B cell (primary cell): ENCODE measurements around the gene ESRRB. TPM values are rescaled to one million over a fixed set of nuclear protein-coding genes. Genes with fewer than 3 reads are reported as not detected.

Source experiments
- ATAC-seq: fragments of 200-7000 bp; cut with Tn5 transposase; one replicate; pipeline ENCODE4 v1.10.0; 2021; ENCODE audit warnings: low read depth, mild to moderate bottlenecking, moderate number of reproducible peaks, moderate library complexity
- CTCF ChIA-PET: fragments of 350-600 bp; sonication (Branson Sonifier 250); formaldehyde crosslinking; loops from one replicate; lab custom pipeline; 2021; ENCODE audit warnings: antibody characterized with exemption, inconsistent platforms; lab: Charles Lee
- POLR2A ChIA-PET: fragments of 350-600 bp; sonication (Branson Sonifier 250); formaldehyde crosslinking; loops from one replicate; lab custom pipeline; 2021; ENCODE audit warnings: antibody characterized with exemption; lab: Charles Lee
- DNase-seq: peaks from one replicate; pipeline ENCODE4 v3.0.0; 2013
- H2AFZ ChIP-seq: 2 replicates; pipeline ENCODE4 v1.6.1; 2012; ENCODE audit warnings: mild to moderate bottlenecking, low read depth, low read length; ENCODE audit not compliant: insufficient read depth, poor library complexity, severe bottlenecking
- H3K27ac ChIP-seq, 2 donors: 1 replicate in 1 of 2; 2 replicates in 1 of 2; pipeline ENCODE4 v1.5.1; 2012 to 2013; ENCODE audit warnings: low read length in 2 of 2, mild to moderate bottlenecking in 2 of 2, moderate library complexity in 1 of 2
- H3K27me3 ChIP-seq, 4 experiments: fragments of 200-600 bp in 1 of 4; sonication (generic) in 1 of 4; replicated peaks in 1 of 4; 1 replicate in 2 of 4; 2 replicates in 2 of 4; pipeline versions ENCODE4 v1.6.1 to v1.7.0; 2013 to 2016; ENCODE audit warnings: low read length in 3 of 4, mild to moderate bottlenecking in 2 of 4, mixed read lengths in 1 of 4, moderate library complexity in 1 of 4; ENCODE audit not compliant: insufficient read depth in 4 of 4, control insufficient read depth in 3 of 4; ENCODE audit errors: control extremely low read depth in 1 of 4
- H3K36me3 ChIP-seq, 2 experiments: replicated peaks in 1 of 2; 1 replicate in 1 of 2; 2 replicates in 1 of 2; pipeline versions ENCODE4 v1.6.1 to v1.7.1; 2013; ENCODE audit warnings: low read length in 1 of 2; ENCODE audit not compliant: insufficient read depth in 2 of 2, control insufficient read depth in 1 of 2; ENCODE audit errors: control extremely low read depth in 1 of 2, extremely low read depth in 1 of 2
- H3K4me1 ChIP-seq, 2 donors: fragments of 200-600 bp in 1 of 2; sonication (generic) in 1 of 2; 1 replicate in 1 of 2; 2 replicates in 1 of 2; pipeline versions ENCODE4 v1.5.1 to v1.6.1; 2013 to 2017; ENCODE audit warnings: low read length in 2 of 2; ENCODE audit not compliant: control insufficient read depth in 2 of 2, insufficient read depth in 2 of 2
- H3K4me2 ChIP-seq: replicated peaks from 2 replicates; pipeline ENCODE3; 2012; ENCODE audit warnings: mild to moderate bottlenecking, low read depth, low read length; ENCODE audit not compliant: poor library complexity, severe bottlenecking
- H3K4me3 ChIP-seq, 5 experiments: fragments of 200-600 bp in 1 of 5; sonication (generic) in 1 of 5; 1 replicate in 3 of 5; 2 replicates in 2 of 5; pipeline versions ENCODE4 v1.5.1 to v1.7.0; 2011 to 2016; ENCODE audit warnings: low read length in 4 of 5, mild to moderate bottlenecking in 4 of 5, low read depth in 2 of 5, control low read depth in 1 of 5, moderate library complexity in 1 of 5; ENCODE audit not compliant: insufficient read depth in 1 of 5; ENCODE audit errors: control extremely low read depth in 1 of 5, extremely low read depth in 1 of 5
- H3K79me2 ChIP-seq: fragments of 200-600 bp; sonication (generic); one replicate; pipeline ENCODE4 v1.6.0; 2016; ENCODE audit warnings: low read length; ENCODE audit not compliant: control insufficient read depth, insufficient read depth
- H3K9ac ChIP-seq: fragments of 200-600 bp; sonication (generic); 2 replicates; pipeline ENCODE4 v1.6.1; 2017; ENCODE audit warnings: mild to moderate bottlenecking, low read length, moderate library complexity
- H3K9me3 ChIP-seq, 3 donors: one replicate each; pipeline versions ENCODE4 v1.6.1 to v1.7.1; 2013; ENCODE audit warnings: low read length in 2 of 3; ENCODE audit not compliant: control insufficient read depth in 2 of 3, insufficient read depth in 1 of 3; ENCODE audit errors: control extremely low read depth in 1 of 3
- H4K20me1 ChIP-seq: 2 replicates; pipeline ENCODE4 v1.6.0; 2012; ENCODE audit warnings: mild to moderate bottlenecking, low read length; ENCODE audit not compliant: insufficient read depth, control insufficient read depth, poor library complexity, severe bottlenecking
- H3K27ac Mint-ChIP-seq: one replicate; pipeline ENCODE4 v1.8.0; 2021; ENCODE audit warnings: mixed read lengths
- H3K27me3 Mint-ChIP-seq: one replicate; pipeline ENCODE4 v1.8.0; 2021; ENCODE audit warnings: mixed read lengths
- H3K4me1 Mint-ChIP-seq: one replicate; pipeline ENCODE4 v1.8.0; 2021; ENCODE audit warnings: mixed read lengths
- H3K4me3 Mint-ChIP-seq: one replicate; pipeline ENCODE4 v1.8.0; 2021; ENCODE audit warnings: mixed read lengths
- H3K9me3 Mint-ChIP-seq: one replicate; pipeline ENCODE4 v1.8.0; 2022; ENCODE audit warnings: mixed read lengths; ENCODE audit not compliant: insufficient read depth
- EZH2 ChIP-seq: IDR thresholded peaks from 2 replicates; pipeline ENCODE4 v1.6.1; 2012; ENCODE audit warnings: borderline replicate concordance, low read depth, mild to moderate bottlenecking, moderate library complexity, low read length; ENCODE audit not compliant: insufficient read depth, poor library complexity, severe bottlenecking
- WGBS: methylation state at CpG from one replicate; pipeline ENCODE4 v1.1.5; 2013; ENCODE audit warnings: missing lambda C conversion rate; ENCODE audit not compliant: insufficient coverage; 5-methylcytosine and 5-hydroxymethylcytosine counted together
- intact Hi-C: fragments of 100-400 bp; cut with micrococcal nuclease; formaldehyde crosslinking; loops from one replicate; pipeline ENCODE4 v1.10.0; 2022
- polyA plus RNA-seq: library from polyadenylated mRNA; depleted of rRNA; stranded (reverse); fragments of >200 nt; gene quantifications from 2 replicates; pipeline ENCODE4 v1.2.3, GENCODE V29; 2012
- total RNA-seq, 2 donors: library from RNA; stranded (reverse); fragments of 120-200 nt in 1 of 2; gene quantifications; 1 replicate in 1 of 2; 2 replicates in 1 of 2; pipeline versions ENCODE4 v1.2.3 to v1.2.4, GENCODE V29; 2013 to 2022
- TF ChIP-seq, protein P1 (sequence below): fragments of 200-600 bp; IDR thresholded peaks from one replicate; pipeline ENCODE4 v1.8.0; 2022; ENCODE audit warnings: antibody characterized with exemption, mild to moderate bottlenecking

ESRRB gene
- total and polyA plus RNA-seq, 2 donors (not counting 1 experiment from before 2014, with no cell fraction given): 0.13 TPM; not detected in 1

DNA sequence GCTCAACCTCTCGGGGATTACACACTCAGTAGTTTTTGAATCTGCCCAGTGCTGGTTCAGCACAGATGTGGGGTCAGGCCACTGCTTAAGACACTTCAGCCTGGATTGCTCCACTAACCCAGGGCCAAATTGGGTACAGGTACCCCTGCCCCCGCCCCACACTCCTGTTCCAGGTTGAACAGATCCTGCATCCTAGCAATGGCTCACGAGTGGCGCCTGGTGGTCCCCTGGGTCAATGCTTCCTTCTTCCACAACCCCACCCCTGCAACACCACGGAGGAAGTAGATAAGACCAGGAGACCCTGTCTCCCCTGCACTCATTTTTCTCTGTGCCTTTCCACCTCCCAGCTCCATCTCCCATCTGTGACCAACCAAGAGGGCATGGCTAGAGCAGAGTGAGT lies 108.4 kb downstream of the ESRRB start:
- H3K79me2 ChIP-seq: no peaks in the 10 kb centered on the region
- H3K27ac ChIP-seq: no peak overlapping the region
- peaks cover 18% of the 10 kb centered on the region for H3K27me3 Mint-ChIP-seq
- H3K4me1 ChIP-seq: no peaks in the 10 kb centered on the region
- WGBS: 62% methylated on average over 5 of the region's 5 CpGs
- intact Hi-C loops: no loop called here
- H3K9me3 ChIP-seq: no peaks in the 10 kb centered on the region
- no peak overlapping the region for H3K4me2 ChIP-seq
- no peaks in the 10 kb centered on the region for H3K4me1 Mint-ChIP-seq
- H3K4me3 ChIP-seq: no peak overlapping the region
- ATAC-seq (no peak), DNase-seq (no peak)
- no peaks in the 10 kb centered on the region for H3K36me3 ChIP-seq
- ChIA-PET CTCF (no interaction called here), POLR2A (no interaction called here)
- no peak overlapping the region for H3K9ac ChIP-seq
- H3K27ac Mint-ChIP-seq: no peak overlapping the region
- H3K4me3 Mint-ChIP-seq: no peak overlapping the region
- TF ChIP-seq, protein P1, sequence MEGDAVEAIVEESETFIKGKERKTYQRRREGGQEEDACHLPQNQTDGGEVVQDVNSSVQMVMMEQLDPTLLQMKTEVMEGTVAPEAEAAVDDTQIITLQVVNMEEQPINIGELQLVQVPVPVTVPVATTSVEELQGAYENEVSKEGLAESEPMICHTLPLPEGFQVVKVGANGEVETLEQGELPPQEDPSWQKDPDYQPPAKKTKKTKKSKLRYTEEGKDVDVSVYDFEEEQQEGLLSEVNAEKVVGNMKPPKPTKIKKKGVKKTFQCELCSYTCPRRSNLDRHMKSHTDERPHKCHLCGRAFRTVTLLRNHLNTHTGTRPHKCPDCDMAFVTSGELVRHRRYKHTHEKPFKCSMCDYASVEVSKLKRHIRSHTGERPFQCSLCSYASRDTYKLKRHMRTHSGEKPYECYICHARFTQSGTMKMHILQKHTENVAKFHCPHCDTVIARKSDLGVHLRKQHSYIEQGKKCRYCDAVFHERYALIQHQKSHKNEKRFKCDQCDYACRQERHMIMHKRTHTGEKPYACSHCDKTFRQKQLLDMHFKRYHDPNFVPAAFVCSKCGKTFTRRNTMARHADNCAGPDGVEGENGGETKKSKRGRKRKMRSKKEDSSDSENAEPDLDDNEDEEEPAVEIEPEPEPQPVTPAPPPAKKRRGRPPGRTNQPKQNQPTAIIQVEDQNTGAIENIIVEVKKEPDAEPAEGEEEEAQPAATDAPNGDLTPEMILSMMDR: no peak
- no peak for TF ChIP-seq EZH2
- no peaks in the 10 kb centered on the region for H4K20me1 ChIP-seq
- H3K27me3 ChIP-seq: no peaks in the 10 kb centered on the region
- H3K9me3 Mint-ChIP-seq: no peaks in the 10 kb centered on the region
- no peak overlapping the region for H2AFZ ChIP-seq

DNA sequence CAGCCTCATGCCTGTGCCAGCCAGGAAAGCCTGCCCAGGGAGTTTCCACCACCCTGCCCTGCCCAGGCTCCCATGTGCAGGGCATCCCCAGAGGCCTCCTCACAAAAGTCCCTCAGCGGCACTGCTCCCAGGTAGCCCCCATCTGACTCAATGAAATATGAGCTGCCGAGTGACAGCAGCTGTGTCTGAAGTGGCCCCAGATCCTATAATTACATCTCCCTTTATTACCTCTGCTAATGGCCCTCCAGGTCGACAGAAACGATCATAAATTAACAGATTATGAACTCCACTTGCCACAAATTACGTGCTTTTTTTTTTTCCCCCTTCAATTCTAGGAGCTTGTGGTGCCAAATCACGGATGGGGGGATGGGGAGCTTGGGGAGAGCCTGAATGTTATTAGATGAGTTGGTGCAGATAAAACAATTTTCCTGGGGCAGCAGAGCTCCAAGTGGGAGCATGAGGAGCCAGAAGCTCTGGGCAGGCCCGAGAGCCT lies 110.4 kb downstream of the ESRRB start:
- POLR2A ChIA-PET: no interaction called here
- intact Hi-C loops: no loop called here

More for the DNA sequence above, 110.4 kb downstream of the ESRRB start:
- 78% methylated on average over 4 of the region's 7 CpGs for WGBS
- Histone ChIP-seq H3K36me3 (no peaks in the 10 kb centered on the region), H3K4me1 (no peaks in the 10 kb centered on the region), H3K27me3 (no peaks in the 10 kb centered on the region), H3K4me3 (no peak overlapping the region), H3K27ac (no peak overlapping the region), H3K9me3 (no peaks in the 10 kb centered on the region), H3K79me2 (no peaks in the 10 kb centered on the region), H3K9ac (no peak overlapping the region), H4K20me1 (no peaks in the 10 kb centered on the region), H2AFZ (no peak overlapping the region), H3K4me2 (no peak overlapping the region)
- Mint-ChIP-seq H3K4me1 (no peaks in the 10 kb centered on the region), H3K4me3 (no peak overlapping the region), H3K27ac (no peak overlapping the region), H3K27me3 (peaks cover 25% of the 10 kb centered on the region), H3K9me3 (no peaks in the 10 kb centered on the region)
- CTCF ChIA-PET: no interaction called here
- ATAC-seq (no peak), DNase-seq (no peak)
- TF ChIP-seq, protein P1: no peak
- no peak for TF ChIP-seq EZH2
